ENCODE data around the gene DDA1. TPM values are rescaled to one million over a fixed set of nuclear protein-coding genes. Genes with fewer than 3 reads are reported as not detected.

The DDA1 gene
- total and polyA plus RNA-seq, 2 of the 13 experiments (the other 11 are each of a cell fraction or from before 2014, with no cell fraction given), result 24.5 to 26.0 TPM

GRCh38 chr19:17333611-17334413, 24.4 kb downstream of the DDA1 start (continued):
- no peak for TF ChIP-seq ZNF687 (CRISPR knock-in tag; IDR thresholded peaks at IDR 0.05)
- TF ChIP-seq IKZF4 (CRISPR knock-in tag; IDR thresholded peaks at IDR 0.05; ENCODE audit: borderline replicate concordance, low read depth, not compliant biosample characterization), result peak; percentile 4
- no peak for TF ChIP-seq HINFP (CRISPR knock-in tag; IDR thresholded peaks at IDR 0.05; ENCODE audit: low read depth)
- no peak for TF ChIP-seq SMAD1 (CRISPR knock-in tag; IDR thresholded peaks at IDR 0.05; ENCODE audit: borderline replicate concordance, low read depth)
- TF ChIP-seq ZNF724P (CRISPR knock-in tag; IDR thresholded peaks at IDR 0.05; ENCODE audit: borderline replicate concordance), result 0 out of 2 replicates have a peak, but pooled peaks have one; percentile 6
- no peak for TF ChIP-seq ATRX (CRISPR knock-in tag; IDR thresholded peaks at IDR 0.05; ENCODE audit: borderline replicate concordance)
- no peak for TF ChIP-seq MYC (CRISPR knock-in tag; IDR thresholded peaks at IDR 0.05; ENCODE audit: borderline replicate concordance)
- TF ChIP-seq ZFP41 (CRISPR knock-in tag; IDR thresholded peaks at IDR 0.05; ENCODE audit: borderline replicate concordance), result no peak
- no peak for TF ChIP-seq ZNF17 (CRISPR knock-in tag; IDR thresholded peaks at IDR 0.05)
- TF ChIP-seq ZNF547 (CRISPR knock-in tag; IDR thresholded peaks at IDR 0.05), result no peak
- TF ChIP-seq ZNF576 (CRISPR knock-in tag; IDR thresholded peaks at IDR 0.05), result no peak
- TF ChIP-seq SNAI1 (CRISPR knock-in tag; IDR thresholded peaks at IDR 0.05; ENCODE audit: borderline replicate concordance), result no peak
- TF ChIP-seq CERS6 (CRISPR knock-in tag; IDR thresholded peaks at IDR 0.05), result no peak
- TF ChIP-seq FUBP1 (CRISPR knock-in tag; IDR thresholded peaks at IDR 0.05; ENCODE audit: borderline replicate concordance), result no peak
- TF ChIP-seq ZBTB33 (CRISPR knock-in tag; IDR thresholded peaks at IDR 0.05), result peak; percentile 94
- TF ChIP-seq ZNF619 (CRISPR knock-in tag; IDR thresholded peaks at IDR 0.05), result no peak
- no peak for TF ChIP-seq RARG (CRISPR knock-in tag; IDR thresholded peaks at IDR 0.05; ENCODE audit: low read depth)
